ENCODE data around the gene THEMIS.
"Not testable (repeated sequence)": the region's sequence is repeated elsewhere in the genome, so short reads cannot be mapped to it uniquely, and the experiment has no call there.

Gene THEMIS

GRCh38 chr6:127725821-127726220, 175.0 kb downstream of the THEMIS start:
- DNase-seq (ENCODE audit: low read depth in 3 of 3): no peak

- no peak for DNase-seq (ENCODE audit: low read depth in 3 of 3)
These were observed 182.2 kb downstream of the THEMIS start for GRCh38 chr6:127718694-127719093.

GRCh38 chr6:127717384-127717783, 183.5 kb downstream of the THEMIS start:
- no peak for DNase-seq (ENCODE audit: low read depth in 3 of 3)

GRCh38 chr6:127716465-127716864, 184.4 kb downstream of the THEMIS start:
- no peak for DNase-seq (ENCODE audit: low read depth in 3 of 3)

- DNase-seq (ENCODE audit: low read depth in 3 of 3): no peak
These were observed 190.2 kb downstream of the THEMIS start for GRCh38 chr6:127710668-127711067.

GRCh38 chr6:127706216-127706615, 194.6 kb downstream of the THEMIS start:
- DNase-seq (ENCODE audit: low read depth in 3 of 3): no peak

- no peak for DNase-seq (ENCODE audit: low read depth in 3 of 3)
These were observed 205.8 kb downstream of the THEMIS start for GRCh38 chr6:127695108-127695507.

GRCh38 chr6:127691146-127691545, 209.7 kb downstream of the THEMIS start:
- no peak for DNase-seq (ENCODE audit: low read depth in 3 of 3)

- no peak for DNase-seq (ENCODE audit: low read depth in 3 of 3)
These were observed 210.3 kb downstream of the THEMIS start for GRCh38 chr6:127690588-127690987.

- DNase-seq (ENCODE audit: low read depth in 3 of 3): no peak
These were observed 210.8 kb downstream of the THEMIS start for GRCh38 chr6:127690092-127690491.

- DNase-seq (ENCODE audit: low read depth in 3 of 3): not testable (repeated sequence)
These were observed 213.4 kb downstream of the THEMIS start for GRCh38 chr6:127687490-127687889.

GRCh38 chr6:127686084-127686483, 214.8 kb downstream of the THEMIS start:
- no peak for DNase-seq (ENCODE audit: low read depth in 3 of 3)

GRCh38 chr6:127684501-127684900, 216.4 kb downstream of the THEMIS start:
- DNase-seq (ENCODE audit: low read depth in 3 of 3): no peak

All from stimulated activated CD4-positive, alpha-beta T cell treated with anti-CD3 and anti-CD28 coated beads, TNF-alpha, amount 100 ng/mL, for 4 hours (primary cell).